ENCODE data around the gene BCORL1.

BCORL1 gene

DNA sequence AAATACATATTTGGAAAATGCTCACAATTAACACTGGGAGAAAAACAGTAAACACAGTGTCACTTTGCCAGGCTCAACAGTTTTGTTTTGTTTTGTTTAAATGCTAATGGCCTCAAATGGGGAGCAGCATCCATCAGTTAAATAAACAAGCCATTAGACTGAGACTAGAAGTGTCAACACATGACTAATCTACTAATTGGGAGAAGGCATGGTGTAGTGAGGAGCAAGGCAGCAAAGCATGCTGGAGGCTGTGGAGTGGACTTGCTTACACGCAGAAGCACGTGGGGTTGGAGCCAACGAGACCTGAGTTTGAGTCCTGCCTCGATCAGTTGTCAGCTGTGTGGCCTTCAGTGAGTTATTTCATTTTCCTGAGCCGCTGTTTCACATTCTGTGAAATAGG, 47.5 kb upstream of the BCORL1 start:
- Histone ChIP-seq H3K79me2 (ENCODE audit: low read length) (no peaks in the 10 kb centered on the region), H3K4me1 (ENCODE audit: low read length) (0 out of 2 replicates have a peak, but pooled peaks cover 4% of the 10 kb centered on the region), H3K36me3 (replicated peaks; ENCODE audit: low read depth, low read length) (no peaks in the 10 kb centered on the region), H3K9me3 (ENCODE audit: insufficient read depth, low read length) (no peaks in the 10 kb centered on the region), H3K9ac (ENCODE audit: low read length) (no peak overlapping the region), H4K20me1 (ENCODE audit: insufficient read depth, low read length) (no peaks in the 10 kb centered on the region), H3K27ac (ENCODE audit: low read length) (no peak overlapping the region), H3K4me3 (ENCODE audit: low read length) (no peak overlapping the region), H3K27me3 (ENCODE audit: low read depth, low read length) (0 out of 2 replicates have a peak, but pooled peaks cover 12% of the 10 kb centered on the region), H2AFZ (ENCODE audit: low read depth, low read length) (no peak overlapping the region), H3K4me2 (ENCODE audit: low read length) (no peak overlapping the region)
- TF ChIP-seq CTCF (IDR thresholded peaks at IDR 0.05; ENCODE audit: low read depth, low read length) (no peak), EZH2phosphoT487 (IDR thresholded peaks at IDR 0.05; ENCODE audit: low read depth) (no peak)

DNA sequence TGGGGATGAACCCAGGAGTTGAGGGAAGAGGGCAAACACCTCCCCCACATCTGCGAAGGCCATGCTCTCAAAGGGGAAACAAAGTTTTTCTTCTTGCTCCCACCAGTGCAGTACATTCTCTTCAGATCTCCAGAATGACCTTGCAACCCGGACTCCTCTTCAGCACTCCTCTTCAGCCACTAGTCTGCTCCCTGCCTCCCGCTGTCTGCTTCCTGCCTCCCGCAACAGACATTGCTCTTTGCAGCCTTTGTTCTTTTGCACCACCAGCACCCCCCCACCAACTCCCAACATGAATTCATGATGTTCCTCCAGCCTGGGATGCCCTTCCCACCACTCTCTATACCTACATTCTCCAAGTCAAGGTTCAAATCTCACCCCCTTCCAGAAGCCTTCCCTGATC, 44.4 kb upstream of the BCORL1 start:
- H3K9ac ChIP-seq (ENCODE audit: low read length): no peak overlapping the region
- no peaks in the 10 kb centered on the region for H3K9me3 ChIP-seq (ENCODE audit: insufficient read depth, low read length)
- H3K36me3 ChIP-seq (replicated peaks; ENCODE audit: low read depth, low read length): no peaks in the 10 kb centered on the region
- no peak overlapping the region for H2AFZ ChIP-seq (ENCODE audit: low read depth, low read length)
- H3K79me2 ChIP-seq (ENCODE audit: low read length): no peaks in the 10 kb centered on the region
- no peaks in the 10 kb centered on the region for H4K20me1 ChIP-seq (ENCODE audit: insufficient read depth, low read length)
- no peak overlapping the region for H3K4me2 ChIP-seq (ENCODE audit: low read length)
- no peak overlapping the region for H3K4me3 ChIP-seq (ENCODE audit: low read length)
- H3K4me1 ChIP-seq (ENCODE audit: low read length): no peaks in the 10 kb centered on the region
- H3K27ac ChIP-seq (ENCODE audit: low read length): no peak overlapping the region
- TF ChIP-seq EZH2phosphoT487 (IDR thresholded peaks at IDR 0.05; ENCODE audit: low read depth) (no peak), CTCF (IDR thresholded peaks at IDR 0.05; ENCODE audit: low read depth, low read length) (no peak)
- H3K27me3 ChIP-seq (ENCODE audit: low read depth, low read length): 0 out of 2 replicates have a peak, but pooled peaks cover 13% of the 10 kb centered on the region

- no peak overlapping the region for H3K27ac ChIP-seq (ENCODE audit: low read length)
- TF ChIP-seq CTCF (IDR thresholded peaks at IDR 0.05; ENCODE audit: low read depth, low read length) (no peak), EZH2phosphoT487 (IDR thresholded peaks at IDR 0.05; ENCODE audit: low read depth) (no peak)
- no peaks in the 10 kb centered on the region for H3K36me3 ChIP-seq (replicated peaks; ENCODE audit: low read depth, low read length)
- no peaks in the 10 kb centered on the region for H3K9me3 ChIP-seq (ENCODE audit: insufficient read depth, low read length)
- no peak overlapping the region for H3K4me3 ChIP-seq (ENCODE audit: low read length)
- no peaks in the 10 kb centered on the region for H3K4me1 ChIP-seq (ENCODE audit: low read length)
- H3K4me2 ChIP-seq (ENCODE audit: low read length): no peak overlapping the region
- H2AFZ ChIP-seq (ENCODE audit: low read depth, low read length): no peak overlapping the region
- H3K9ac ChIP-seq (ENCODE audit: low read length): no peak overlapping the region
- no peaks in the 10 kb centered on the region for H4K20me1 ChIP-seq (ENCODE audit: insufficient read depth, low read length)
- no peaks in the 10 kb centered on the region for H3K79me2 ChIP-seq (ENCODE audit: low read length)
- 0 out of 2 replicates have a peak, but pooled peaks cover 8% of the 10 kb centered on the region for H3K27me3 ChIP-seq (ENCODE audit: low read depth, low read length)
Observed at GRCh38 chrX:129939986-129940385, 42.4 kb upstream of the BCORL1 start.

DNA sequence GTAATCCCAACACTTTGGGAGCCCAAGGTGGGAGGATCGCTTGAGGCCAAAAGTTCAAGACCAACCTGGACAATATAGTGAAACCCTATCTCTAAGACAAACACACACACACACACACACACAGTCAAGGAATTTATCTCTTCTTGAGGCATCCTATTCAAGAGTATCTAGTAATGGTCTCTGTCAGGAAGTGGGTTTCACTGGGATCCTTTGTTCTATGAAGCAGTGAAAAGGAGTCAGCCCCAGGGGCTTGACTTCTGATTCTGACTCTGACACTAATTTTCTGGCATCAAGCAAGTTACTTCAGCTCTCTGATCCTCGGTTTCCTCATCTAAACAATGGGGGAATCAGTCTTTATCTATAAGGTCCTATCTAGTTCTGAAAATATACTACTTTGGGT, 41.7 kb upstream of the BCORL1 start:
- Histone ChIP-seq H2AFZ (ENCODE audit: low read depth, low read length) (no peak overlapping the region), H3K9ac (ENCODE audit: low read length) (no peak overlapping the region)

More for the DNA sequence above, 41.7 kb upstream of the BCORL1 start:
- H3K4me1 ChIP-seq (ENCODE audit: low read length): no peaks in the 10 kb centered on the region
- H3K4me3 ChIP-seq (ENCODE audit: low read length): no peak overlapping the region
- H4K20me1 ChIP-seq (ENCODE audit: insufficient read depth, low read length): no peaks in the 10 kb centered on the region
- no peak for TF ChIP-seq EZH2phosphoT487 (IDR thresholded peaks at IDR 0.05; ENCODE audit: low read depth)
- TF ChIP-seq CTCF (IDR thresholded peaks at IDR 0.05; ENCODE audit: low read depth, low read length): no peak
- H3K27ac ChIP-seq (ENCODE audit: low read length): no peak overlapping the region
- H3K9me3 ChIP-seq (ENCODE audit: insufficient read depth, low read length): no peaks in the 10 kb centered on the region
- 0 out of 2 replicates have a peak, but pooled peaks cover 8% of the 10 kb centered on the region for H3K27me3 ChIP-seq (ENCODE audit: low read depth, low read length)
- no peak overlapping the region for H3K4me2 ChIP-seq (ENCODE audit: low read length)
- H3K79me2 ChIP-seq (ENCODE audit: low read length): no peaks in the 10 kb centered on the region
- H3K36me3 ChIP-seq (replicated peaks; ENCODE audit: low read depth, low read length): no peaks in the 10 kb centered on the region

Data from OCI-LY3 (cell line).